IMR-90 (cell line): ENCODE results near the gene PSME2. TPM values are rescaled to one million over a fixed set of nuclear protein-coding genes. Genes with fewer than 3 reads are reported as not detected.

Experiments used
- ATAC-seq: fragments of 200-7000 bp; cut with Tn5 transposase; 2 replicates; pipeline ENCODE4 v1.9.1; 2020; ENCODE audit warnings: low read depth, mild to moderate bottlenecking, moderate library complexity
- BruUV-seq: library from RNA; stranded (reverse); fragments of 400-500 nt; replicated peaks from 2 replicates; lab custom pipeline; 2021; lab: Mats Ljungman, UMichigan
- CTCF ChIA-PET: fragments of 300-600 bp; formaldehyde crosslinking; extraction: SDS; loops from one replicate; lab custom pipeline; 2021; ENCODE audit warnings: antibody characterized with exemption; lab: Yijun Ruan, JAX
- POLR2A ChIA-PET: fragments of 300-600 bp; sonication (Branson Sonifier 250); formaldehyde crosslinking; loops from one replicate; lab custom pipeline; 2022; ENCODE audit warnings: antibody characterized with exemption; ENCODE audit not compliant: unreplicated experiment; lab: Charles Lee
- DNase-seq: peaks from one replicate; pipeline ENCODE4 v3.0.0; 2013
- H2AFZ ChIP-seq: replicated peaks from 2 replicates; pipeline ENCODE3; 2013; ENCODE audit warnings: low read length, mild to moderate bottlenecking; ENCODE audit not compliant: poor library complexity
- H2AK5ac ChIP-seq: 2 replicates; pipeline ENCODE4 v1.6.1; 2013; ENCODE audit warnings: low read depth, low read length, inconsistent platforms
- H2AK9ac ChIP-seq: replicated peaks from 2 replicates; pipeline ENCODE3; 2013; ENCODE audit warnings: mild to moderate bottlenecking, low read depth, low read length, moderate library complexity; ENCODE audit not compliant: poor library complexity
- H2BK120ac ChIP-seq: 2 replicates; pipeline ENCODE4 v1.6.1; 2013; ENCODE audit warnings: low read depth, low read length, inconsistent platforms
- H2BK15ac ChIP-seq: 3 replicates; pipeline ENCODE4 v1.6.1; 2013; ENCODE audit warnings: low read depth, low read length, inconsistent platforms
- H2BK20ac ChIP-seq: 2 replicates; pipeline ENCODE4 v1.6.1; 2013; ENCODE audit warnings: low read depth, mild to moderate bottlenecking, inconsistent platforms, low read length, moderate library complexity
- H2BK5ac ChIP-seq: 2 replicates; pipeline ENCODE4 v1.6.1; 2013; ENCODE audit warnings: mild to moderate bottlenecking, low read depth, low read length, inconsistent platforms; ENCODE audit not compliant: poor library complexity, severe bottlenecking
- H3K14ac ChIP-seq: replicated peaks from 2 replicates; pipeline ENCODE4 v1.6.1; 2013; ENCODE audit warnings: low read depth, low read length, inconsistent platforms
- H3K18ac ChIP-seq: 2 replicates; pipeline ENCODE4 v1.6.1; 2013; ENCODE audit warnings: low read depth, low read length, control low read depth
- H3K23ac ChIP-seq: 2 replicates; pipeline ENCODE4 v1.6.1; 2013; ENCODE audit warnings: low read depth, low read length, inconsistent platforms
- H3K27ac ChIP-seq: 2 replicates; pipeline ENCODE4 v1.5.1; 2013; ENCODE audit warnings: mild to moderate bottlenecking, control low read depth, low read length; ENCODE audit not compliant: insufficient read depth
- H3K27me3 ChIP-seq: 2 replicates; pipeline ENCODE4 v1.6.1; 2013; ENCODE audit warnings: low read length; ENCODE audit not compliant: control insufficient read depth, insufficient read depth
- H3K36me3 ChIP-seq: 2 replicates; pipeline ENCODE4 v1.6.1; 2013; ENCODE audit warnings: low read length, mixed read lengths; ENCODE audit not compliant: control insufficient read depth, insufficient read depth
- H3K4ac ChIP-seq: 2 replicates; pipeline ENCODE4 v1.6.1; 2013; ENCODE audit warnings: low read depth, low read length, inconsistent platforms
- H3K4me1 ChIP-seq: 2 replicates; pipeline ENCODE4 v1.6.1; 2013; ENCODE audit warnings: low read length, mixed read lengths; ENCODE audit not compliant: control insufficient read depth, insufficient read depth
- H3K4me2 ChIP-seq: 2 replicates; pipeline ENCODE4 v1.6.1; 2013; ENCODE audit warnings: low read depth, mild to moderate bottlenecking, control low read depth, low read length, moderate library complexity
- H3K4me3 ChIP-seq: 2 replicates; pipeline ENCODE4 v1.5.1; 2013; ENCODE audit warnings: low read depth, mild to moderate bottlenecking, control low read depth, low read length, moderate library complexity; ENCODE audit not compliant: insufficient read depth
- H3K56ac ChIP-seq: 2 replicates; pipeline ENCODE4 v1.6.1; 2013; ENCODE audit warnings: low read length, inconsistent platforms; ENCODE audit not compliant: insufficient read depth; ENCODE audit errors: extremely low read depth
- H3K79me1 ChIP-seq, 2 experiments: 2 replicates each; pipeline ENCODE4 v1.6.1; 2013; ENCODE audit warnings: low read length in 2 of 2, inconsistent platforms in 1 of 2, low read depth in 1 of 2
- H3K9ac ChIP-seq: 2 replicates; pipeline ENCODE4 v1.6.1; 2013; ENCODE audit warnings: low read depth, low read length, control low read depth
- H3K9me1 ChIP-seq: 2 replicates; pipeline ENCODE4 v1.6.1; 2013; ENCODE audit warnings: low read length, inconsistent platforms; ENCODE audit not compliant: insufficient read depth
- H3K9me3 ChIP-seq: 2 replicates; pipeline ENCODE4 v1.6.1; 2013; ENCODE audit warnings: low read length; ENCODE audit not compliant: control insufficient read depth, insufficient read depth
- H4K20me1 ChIP-seq: 2 replicates; pipeline ENCODE4 v1.6.1; 2013; ENCODE audit warnings: low read length, inconsistent platforms; ENCODE audit not compliant: insufficient read depth
- H4K5ac ChIP-seq: 2 replicates; pipeline ENCODE4 v1.6.1; 2013; ENCODE audit warnings: mild to moderate bottlenecking, low read depth, low read length, control low read depth
- H4K8ac ChIP-seq, 2 experiments: 2 replicates each; pipeline ENCODE4 v1.6.1; 2013; ENCODE audit warnings: low read depth in 2 of 2, low read length in 2 of 2, control low read depth in 1 of 2, inconsistent platforms in 1 of 2
- H4K91ac ChIP-seq: 2 replicates; pipeline ENCODE4 v1.6.1; 2013; ENCODE audit warnings: low read depth, low read length, inconsistent platforms; ENCODE audit not compliant: insufficient read depth
- MXI1 ChIP-seq: IDR thresholded peaks from 2 replicates; pipeline ENCODE4 v1.6.1; 2012; ENCODE audit warnings: low read depth, mild to moderate bottlenecking, low read length, moderate library complexity, borderline replicate concordance
- POLR2A ChIP-seq: IDR thresholded peaks from 2 replicates; pipeline ENCODE4 v1.6.1; 2012; ENCODE audit warnings: mild to moderate bottlenecking, low read depth, low read length
- RCOR1 ChIP-seq: IDR thresholded peaks from 2 replicates; pipeline ENCODE4 v1.6.1; 2012; ENCODE audit warnings: mild to moderate bottlenecking, low read length, improper control_type of control experiment; ENCODE audit not compliant: insufficient replicate concordance
- WGBS, 2 experiments: methylation state at CpG; one replicate each; pipeline versions ENCODE4 v1.1.5 to v1.1.7; 2013; ENCODE audit warnings: missing lambda C conversion rate in 2 of 2; ENCODE audit not compliant: insufficient read length in 1 of 2; ENCODE audit errors: extremely low coverage in 2 of 2; 5-methylcytosine and 5-hydroxymethylcytosine counted together
- dilution Hi-C: fragments of 300-500 bp; cut with HindIII; formaldehyde crosslinking; loops from one replicate; pipeline ENCODE4 v1.14.3; 2018; ENCODE audit warnings: low sequenced_read_pairs; ENCODE audit not compliant: unreplicated experiment
- in situ Hi-C: fragments of 300-500 bp; cut with MboI; formaldehyde crosslinking; loops from 3 replicates; pipeline ENCODE4 v1.14.3; 2019; ENCODE audit warnings: low sequenced_read_pairs, inconsistent platforms, mixed read lengths
- intact Hi-C: fragments of 100-400 bp; cut with micrococcal nuclease; formaldehyde crosslinking; loops from 2 replicates; pipeline ENCODE4 v1.10.0; 2022
- polyA plus RNA-seq, 3 experiments: library from polyadenylated mRNA; depleted of rRNA; stranded (reverse); fragments of >200 nt; gene quantifications; 2 replicates each; pipeline ENCODE4 v1.2.3, GENCODE V29; 2012; ENCODE audit warnings: low replicate concordance in 1 of 3
- total RNA-seq: library from RNA; depleted of rRNA; stranded (reverse); fragments of >200 nt; gene quantifications from 2 replicates; pipeline ENCODE4 v1.2.3, GENCODE V29; 2012

PSME2 gene
- total and polyA plus RNA-seq, 2 of the 4 experiments (the other 2 are of a cell fraction): 104 to 141 TPM

GRCh38 chr14:24151404-24152080 lies 5.1 kb upstream of the PSME2 start:
- H3K4me3 ChIP-seq: no peak overlapping the region
- H4K8ac ChIP-seq: no peak overlapping the region
- CTCF ChIA-PET: interaction anchor here (4.3 kb wide), 1 partner anchor 9 kb away, joined by 14 read pairs; the partner anchor contains the start of gene IRF9
- no peak overlapping the region for H2AFZ ChIP-seq
- H3K4me2 ChIP-seq: no peak overlapping the region
- H3K23ac ChIP-seq: no peak overlapping the region
- H2BK5ac ChIP-seq: no peak overlapping the region
- intact Hi-C loops: no loop called here
- POLR2A ChIA-PET: no interaction called here
- no peak overlapping the region for H3K4ac ChIP-seq
- H3K56ac ChIP-seq: no peak overlapping the region
- H3K9me1 ChIP-seq: no peaks in the 10 kb centered on the region
- no peak overlapping the region for H4K91ac ChIP-seq
- TF ChIP-seq POLR2A (no peak), MXI1 (no peak), RCOR1 (no peak)
- no peak overlapping the region for H2BK120ac ChIP-seq
- DNase-seq (no peak), ATAC-seq (no peak)
- H2BK20ac ChIP-seq: no peak overlapping the region
- H3K9ac ChIP-seq: no peak overlapping the region
- H3K4me1 ChIP-seq: peaks cover 3% of the 10 kb centered on the region
- no peak overlapping the region for H2AK9ac ChIP-seq
- H3K36me3 ChIP-seq: peaks cover 55% of the 10 kb centered on the region
- no peak overlapping the region for H2AK5ac ChIP-seq
- no peak overlapping the region for H4K5ac ChIP-seq
- no CpG with 5 or more reads among the region's 16 CpGs for WGBS, 2 experiments
- dilution Hi-C loops: no loop called here
- BruUV-seq: no TSS peak
- H3K79me1 ChIP-seq: peaks cover 19 to 41% of the 10 kb centered on the region in 2 experiments
- peaks cover 10% of the 10 kb centered on the region for H4K20me1 ChIP-seq
- no peak overlapping the region for H2BK15ac ChIP-seq
- no peak overlapping the region for H3K14ac ChIP-seq
- no peaks in the 10 kb centered on the region for H3K9me3 ChIP-seq
- no peak overlapping the region for H3K27ac ChIP-seq
- in situ Hi-C loops: no loop called here
- H3K18ac ChIP-seq: no peak overlapping the region
- no peaks in the 10 kb centered on the region for H3K27me3 ChIP-seq
